ENCODE data around the gene TBX5. TPM values are rescaled to one million over a fixed set of nuclear protein-coding genes. Genes with fewer than 3 reads are reported as not detected.

Gene TBX5
- total and polyA plus RNA-seq, 9 of the 15 experiments (the other 6 are each of a cell fraction or from before 2014, with no cell fraction given): not detected

GRCh38 chr12:114401328-114402083, 4.4 kb downstream of the TBX5 start (continued):
- TF ChIP-seq CBX2 (IDR thresholded peaks at IDR 0.05; ENCODE audit: insufficient read depth, low read length, poor library complexity, severe bottlenecking): no peak

DNA sequence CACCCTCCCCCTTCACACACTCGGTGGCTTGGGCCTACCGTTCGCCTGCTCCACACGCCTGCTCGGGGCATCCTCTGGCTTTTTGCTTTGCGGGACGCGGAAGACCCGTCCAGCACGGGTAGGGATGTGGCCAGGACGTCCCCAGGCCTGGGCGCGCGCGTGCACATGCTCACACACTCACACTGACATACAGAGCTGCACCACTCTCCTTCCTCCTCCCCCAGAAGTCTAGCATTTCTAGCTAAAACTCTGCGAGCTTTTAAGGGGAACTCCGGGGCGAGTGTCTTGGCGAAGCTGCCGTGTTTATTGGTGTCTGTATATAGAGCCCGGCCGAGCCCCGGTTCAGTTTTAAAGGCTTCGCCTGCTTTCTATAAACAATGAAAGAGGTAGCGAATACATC, 5.0 kb downstream of the TBX5 start:
- no peaks in the 10 kb centered on the region for H3K9me1 ChIP-seq (ENCODE audit: control insufficient read depth, insufficient read depth, low read length)
- DNase-seq (ENCODE audit: extremely low read depth in 1 of 4, low spot score in 3 of 4): no peak
- H3K9me3 ChIP-seq (replicated peaks; ENCODE audit: control insufficient read depth, insufficient read depth, low read depth, low read length): no peaks in the 10 kb centered on the region
- H4K20me1 ChIP-seq (replicated peaks; ENCODE audit: control insufficient read depth, insufficient read depth, low read length): 0 out of 2 replicates have a peak, but pooled peaks cover 6% of the 10 kb centered on the region
- no peak overlapping the region for H3K27ac ChIP-seq (ENCODE audit: extremely low read depth, low read depth, low read length)
- under 1% methylated on average over 20 of the region's 25 CpGs for WGBS (ENCODE audit: insufficient coverage, low coverage, missing lambda C conversion rate)
- CTCF ChIA-PET (ENCODE audit: low intra/inter-chr PET ratio): no interaction called here
- no peak for FAIRE-seq
- H3K4me2 ChIP-seq (ENCODE audit: insufficient read depth, low read length): no peak overlapping the region
- H3K9ac ChIP-seq (ENCODE audit: insufficient read depth in 1 of 2, low read depth in 2 of 2, low read length in 2 of 2): no peak overlapping the region
- intact Hi-C loops (cut with micrococcal nuclease): no loop called here
- no peaks in the 10 kb centered on the region for H3K79me2 ChIP-seq (ENCODE audit: control insufficient read depth, insufficient read depth, low read length)
- in situ Hi-C loops (cut with MboI): no loop called here
- no peak for TF ChIP-seq DACH1 (IDR thresholded peaks at IDR 0.05; ENCODE audit: partially characterized antibody)
- TF ChIP-seq HMGN3 (IDR thresholded peaks at IDR 0.05; ENCODE audit: borderline replicate concordance, extremely low read depth, insufficient read length, low read depth, low read length): no peak
- TF ChIP-seq TCF7L2 (IDR thresholded peaks at IDR 0.05; ENCODE audit: low read depth, low read length): no peak
- no peak for TF ChIP-seq RHOXF2B (CRISPR knock-in tag; conservative IDR thresholded peaks at IDR 0.05)
- TF ChIP-seq GTF2E2 (tag; IDR thresholded peaks at IDR 0.05): no peak
- TF ChIP-seq, protein P1, sequence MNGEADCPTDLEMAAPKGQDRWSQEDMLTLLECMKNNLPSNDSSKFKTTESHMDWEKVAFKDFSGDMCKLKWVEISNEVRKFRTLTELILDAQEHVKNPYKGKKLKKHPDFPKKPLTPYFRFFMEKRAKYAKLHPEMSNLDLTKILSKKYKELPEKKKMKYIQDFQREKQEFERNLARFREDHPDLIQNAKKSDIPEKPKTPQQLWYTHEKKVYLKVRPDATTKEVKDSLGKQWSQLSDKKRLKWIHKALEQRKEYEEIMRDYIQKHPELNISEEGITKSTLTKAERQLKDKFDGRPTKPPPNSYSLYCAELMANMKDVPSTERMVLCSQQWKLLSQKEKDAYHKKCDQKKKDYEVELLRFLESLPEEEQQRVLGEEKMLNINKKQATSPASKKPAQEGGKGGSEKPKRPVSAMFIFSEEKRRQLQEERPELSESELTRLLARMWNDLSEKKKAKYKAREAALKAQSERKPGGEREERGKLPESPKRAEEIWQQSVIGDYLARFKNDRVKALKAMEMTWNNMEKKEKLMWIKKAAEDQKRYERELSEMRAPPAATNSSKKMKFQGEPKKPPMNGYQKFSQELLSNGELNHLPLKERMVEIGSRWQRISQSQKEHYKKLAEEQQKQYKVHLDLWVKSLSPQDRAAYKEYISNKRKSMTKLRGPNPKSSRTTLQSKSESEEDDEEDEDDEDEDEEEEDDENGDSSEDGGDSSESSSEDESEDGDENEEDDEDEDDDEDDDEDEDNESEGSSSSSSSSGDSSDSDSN (IDR thresholded peaks at IDR 0.05; ENCODE audit: borderline replicate concordance in 1 of 2, low read depth in 2 of 2, low read length in 2 of 2): no peak
- TF ChIP-seq ZNF408 (CRISPR knock-in tag; IDR thresholded peaks at IDR 0.05; ENCODE audit: low read depth): no peak
- no peak for TF ChIP-seq ZNF24 (IDR thresholded peaks at IDR 0.05)
- TF ChIP-seq TAL1 (IDR thresholded peaks at IDR 0.05): no peak
- TF ChIP-seq JUND (IDR thresholded peaks at IDR 0.05; ENCODE audit: borderline replicate concordance, low read depth, low read length): no peak
- no peak for TF ChIP-seq JUND (tag; IDR thresholded peaks at IDR 0.05; ENCODE audit: borderline replicate concordance, low read depth, low read length)
- no peak for TF ChIP-seq NR2C1 (IDR thresholded peaks at IDR 0.05)
- TF ChIP-seq NR2C1 (tag; IDR thresholded peaks at IDR 0.05): no peak
- no peak for TF ChIP-seq YY1 (IDR thresholded peaks at IDR 0.05; ENCODE audit: borderline replicate concordance in 1 of 3, control insufficient read depth in 1 of 3, extremely low read depth in 1 of 3, insufficient read depth in 3 of 3, insufficient read length in 1 of 3, insufficient replicate concordance in 2 of 3, low read depth in 1 of 3, low read length in 2 of 3)
- no peak for TF ChIP-seq SP2 (IDR thresholded peaks at IDR 0.05; ENCODE audit: extremely low read depth, low read depth, low read length, poor library complexity, severe bottlenecking)
- ATAC-seq: no peak
- H3K4me3 ChIP-seq: no peak overlapping the region
- H3K36me3 ChIP-seq (ENCODE audit: control insufficient read depth, insufficient read depth, low read length): no peaks in the 10 kb centered on the region
- peaks cover 0 to 7% of the 10 kb centered on the region in 2 experiments; a peak in 2 of 5 replicates for H3K4me1 ChIP-seq (replicated peaks in 1 of 2; ENCODE audit: control insufficient read depth in 2 of 2, insufficient read depth in 2 of 2, low read length in 2 of 2)
- peaks cover 46 to 86% of the 10 kb centered on the region in 2 experiments for H3K27me3 ChIP-seq (ENCODE audit: control insufficient read depth in 2 of 2, insufficient read depth in 2 of 2, low read length in 2 of 2)
- no peak overlapping the region for H2AFZ ChIP-seq (ENCODE audit: low read depth, low read length)
- no TSS peak for BruUV-seq (replicated peaks)
- POLR2A ChIA-PET: no interaction called here
